HEK293 (cell line): ENCODE measurements around the gene TMEM45B.

Experiments
- CTCF ChIA-PET: fragments of 350-600 bp; formaldehyde crosslinking; extraction: SDS; loops from one replicate; lab custom pipeline; 2021; ENCODE audit warnings: antibody characterized with exemption; lab: Yijun Ruan, JAX
- POLR2A ChIA-PET: fragments of 300-600 bp; formaldehyde crosslinking; extraction: SDS; loops from one replicate; lab custom pipeline; 2020; ENCODE audit warnings: antibody characterized with exemption, inconsistent platforms; lab: Yijun Ruan, JAX
- H3K27ac ChIP-seq: fragments of 200-500 bp; sonication (Bioruptor generic); 2 replicates; pipeline ENCODE4 v1.5.1; 2014; ENCODE audit warnings: low read depth, low read length, control low read depth, inconsistent platforms; ENCODE audit errors: extremely low read depth
- H3K36me3 ChIP-seq, 2 experiments: fragments of 200-500 bp in 1 of 2; sonication (Bioruptor generic) in 1 of 2; 1 replicate in 1 of 2; 2 replicates in 1 of 2; pipeline ENCODE4 v1.5.1; 2014 to 2017; ENCODE audit warnings: inconsistent platforms in 2 of 2, low read length in 2 of 2; ENCODE audit not compliant: control insufficient read depth in 2 of 2, insufficient read depth in 1 of 2
- H3K4me1 ChIP-seq: fragments of 200-500 bp; sonication (Bioruptor generic); 2 replicates; pipeline ENCODE4 v1.5.1; 2014; ENCODE audit warnings: mild to moderate bottlenecking, low read length, inconsistent platforms; ENCODE audit not compliant: control insufficient read depth, insufficient read depth
- H3K4me3 ChIP-seq: 2 replicates; pipeline ENCODE4 v1.5.1; 2011; ENCODE audit warnings: low read depth, mild to moderate bottlenecking, control low read depth, low read length, moderate library complexity
- H3K9me3 ChIP-seq: fragments of 200-500 bp; sonication (Bioruptor generic); 2 replicates; pipeline ENCODE4 v1.5.1; 2014; ENCODE audit warnings: low read depth, low read length, inconsistent platforms; ENCODE audit not compliant: control insufficient read depth, insufficient read depth
- KLF16 ChIP-seq: fragments of 450-650 bp; formaldehyde crosslinking; IDR thresholded peaks from 2 replicates; pipeline ENCODE4 v1.5.1; 2017; ENCODE audit warnings: missing biosample characterization, missing genetic modification characterization
- KLF8 ChIP-seq: fragments of 450-650 bp; formaldehyde crosslinking; IDR thresholded peaks from 2 replicates; pipeline ENCODE4 v1.5.1; 2016; ENCODE audit warnings: missing biosample characterization, missing genetic modification characterization
- MEIS1 ChIP-seq: sonication (generic); formaldehyde crosslinking; IDR thresholded peaks from 2 replicates; pipeline ENCODE4 v1.8.1; 2022; ENCODE audit warnings: missing genetic modification reagents, mild to moderate bottlenecking, borderline replicate concordance
- YY1 ChIP-seq: fragments of 450-650 bp; formaldehyde crosslinking; IDR thresholded peaks from 2 replicates; pipeline ENCODE4 v1.5.1; 2018; ENCODE audit warnings: missing biosample characterization, missing genetic modification characterization
- ZFP37 ChIP-seq: fragments of 450-650 bp; formaldehyde crosslinking; IDR thresholded peaks from 2 replicates; pipeline ENCODE4 v1.5.1; 2016; ENCODE audit warnings: missing biosample characterization, missing genetic modification characterization
- ZIC2 ChIP-seq: fragments of 450-650 bp; formaldehyde crosslinking; IDR thresholded peaks from 2 replicates; pipeline ENCODE4 v1.5.1; 2016; ENCODE audit warnings: missing biosample characterization, missing genetic modification characterization
- ZNF114 ChIP-seq: fragments of 450-650 bp; formaldehyde crosslinking; IDR thresholded peaks from 2 replicates; pipeline ENCODE4 v1.5.0; 2017; ENCODE audit warnings: missing biosample characterization, missing genetic modification characterization
- ZNF133 ChIP-seq: fragments of 450-650 bp; formaldehyde crosslinking; IDR thresholded peaks from 2 replicates; pipeline ENCODE4 v1.5.1; 2016; ENCODE audit warnings: missing biosample characterization, missing genetic modification characterization
- ZNF324 ChIP-seq: fragments of 450-650 bp; formaldehyde crosslinking; IDR thresholded peaks from 2 replicates; pipeline ENCODE4 v1.5.1; 2016; ENCODE audit warnings: missing biosample characterization, missing genetic modification characterization
- ZNF624 ChIP-seq: fragments of 450-650 bp; formaldehyde crosslinking; IDR thresholded peaks from 2 replicates; pipeline ENCODE4 v1.5.1; 2017; ENCODE audit warnings: missing biosample characterization, missing genetic modification characterization
- ZNF654 ChIP-seq: fragments of 450-650 bp; formaldehyde crosslinking; IDR thresholded peaks from 2 replicates; pipeline ENCODE4 v1.5.1; 2016; ENCODE audit warnings: low read depth, missing biosample characterization, missing genetic modification characterization
- ZNF830 ChIP-seq: fragments of 450-650 bp; IDR thresholded peaks from 2 replicates; pipeline ENCODE4 v1.5.0; 2018; ENCODE audit warnings: missing biosample characterization, missing genetic modification characterization, low read depth, mild to moderate bottlenecking, moderate library complexity
- TF ChIP-seq, protein P1 (sequence below): fragments of 450-650 bp; formaldehyde crosslinking; IDR thresholded peaks from 2 replicates; pipeline ENCODE4 v1.5.1; 2016; ENCODE audit warnings: missing biosample characterization, missing genetic modification characterization, borderline replicate concordance
- TF ChIP-seq, protein P2 (sequence below): fragments of 450-650 bp; formaldehyde crosslinking; IDR thresholded peaks from 2 replicates; pipeline ENCODE4 v1.5.1; 2016; ENCODE audit warnings: missing biosample characterization, missing genetic modification characterization, borderline replicate concordance
- TF ChIP-seq, protein P3 (sequence below): fragments of 450-650 bp; formaldehyde crosslinking; optimal IDR thresholded peaks from 2 replicates; pipeline ENCODE3; 2016; ENCODE audit warnings: missing biosample characterization, mild to moderate bottlenecking, missing genetic modification characterization

TMEM45B gene

DNA sequence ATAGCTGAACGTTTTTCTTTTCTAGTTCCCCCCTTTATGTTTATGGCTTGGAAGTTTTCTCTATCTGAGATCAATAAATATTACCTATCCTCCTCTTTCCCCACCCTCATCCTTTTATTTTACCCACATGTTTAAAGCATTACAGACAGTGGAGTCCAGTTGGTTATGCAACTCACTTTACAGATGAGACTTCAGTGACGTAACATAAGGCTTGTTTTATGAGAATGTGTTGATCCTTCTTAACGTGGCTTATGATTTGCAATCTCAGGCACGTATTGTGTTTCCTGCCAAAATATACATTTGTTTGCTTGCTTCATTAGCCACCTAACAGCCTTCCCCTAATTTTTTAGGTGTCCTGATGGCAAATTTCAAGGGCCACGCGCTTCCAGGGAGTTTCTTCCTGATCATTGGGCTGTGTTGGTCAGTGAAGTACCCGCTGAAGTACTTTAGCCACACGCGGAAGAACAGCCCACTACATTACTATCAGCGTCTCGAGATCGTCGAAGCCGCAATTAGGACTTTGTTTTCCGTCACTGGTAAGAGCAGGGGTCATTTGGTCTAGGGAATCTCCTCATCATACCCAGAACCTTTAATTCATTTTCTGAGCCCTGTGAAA, 36.6 kb downstream of the TMEM45B start:
- no peaks in the 10 kb centered on the region for H3K36me3 ChIP-seq
- ChIA-PET POLR2A (no interaction called here), CTCF (no interaction called here)
- H3K27ac ChIP-seq = no peak overlapping the region
- H3K9me3 ChIP-seq = no peaks in the 10 kb centered on the region
- H3K4me1 ChIP-seq = peaks cover 10% of the 10 kb centered on the region; the same call in 1 of the 2 replicates
- no peak overlapping the region for H3K4me3 ChIP-seq
- TF ChIP-seq ZNF654 (tag by site-specific recombination) = no peak
- no peak for TF ChIP-seq YY1
- no peak for TF ChIP-seq ZNF133 (tag by site-specific recombination)
- no peak for TF ChIP-seq MEIS1 (CRISPR knock-in tag)
- no peak for TF ChIP-seq ZNF114 (tag by site-specific recombination)
- no peak for TF ChIP-seq ZNF324 (tag by site-specific recombination)
- TF ChIP-seq, protein P1, sequence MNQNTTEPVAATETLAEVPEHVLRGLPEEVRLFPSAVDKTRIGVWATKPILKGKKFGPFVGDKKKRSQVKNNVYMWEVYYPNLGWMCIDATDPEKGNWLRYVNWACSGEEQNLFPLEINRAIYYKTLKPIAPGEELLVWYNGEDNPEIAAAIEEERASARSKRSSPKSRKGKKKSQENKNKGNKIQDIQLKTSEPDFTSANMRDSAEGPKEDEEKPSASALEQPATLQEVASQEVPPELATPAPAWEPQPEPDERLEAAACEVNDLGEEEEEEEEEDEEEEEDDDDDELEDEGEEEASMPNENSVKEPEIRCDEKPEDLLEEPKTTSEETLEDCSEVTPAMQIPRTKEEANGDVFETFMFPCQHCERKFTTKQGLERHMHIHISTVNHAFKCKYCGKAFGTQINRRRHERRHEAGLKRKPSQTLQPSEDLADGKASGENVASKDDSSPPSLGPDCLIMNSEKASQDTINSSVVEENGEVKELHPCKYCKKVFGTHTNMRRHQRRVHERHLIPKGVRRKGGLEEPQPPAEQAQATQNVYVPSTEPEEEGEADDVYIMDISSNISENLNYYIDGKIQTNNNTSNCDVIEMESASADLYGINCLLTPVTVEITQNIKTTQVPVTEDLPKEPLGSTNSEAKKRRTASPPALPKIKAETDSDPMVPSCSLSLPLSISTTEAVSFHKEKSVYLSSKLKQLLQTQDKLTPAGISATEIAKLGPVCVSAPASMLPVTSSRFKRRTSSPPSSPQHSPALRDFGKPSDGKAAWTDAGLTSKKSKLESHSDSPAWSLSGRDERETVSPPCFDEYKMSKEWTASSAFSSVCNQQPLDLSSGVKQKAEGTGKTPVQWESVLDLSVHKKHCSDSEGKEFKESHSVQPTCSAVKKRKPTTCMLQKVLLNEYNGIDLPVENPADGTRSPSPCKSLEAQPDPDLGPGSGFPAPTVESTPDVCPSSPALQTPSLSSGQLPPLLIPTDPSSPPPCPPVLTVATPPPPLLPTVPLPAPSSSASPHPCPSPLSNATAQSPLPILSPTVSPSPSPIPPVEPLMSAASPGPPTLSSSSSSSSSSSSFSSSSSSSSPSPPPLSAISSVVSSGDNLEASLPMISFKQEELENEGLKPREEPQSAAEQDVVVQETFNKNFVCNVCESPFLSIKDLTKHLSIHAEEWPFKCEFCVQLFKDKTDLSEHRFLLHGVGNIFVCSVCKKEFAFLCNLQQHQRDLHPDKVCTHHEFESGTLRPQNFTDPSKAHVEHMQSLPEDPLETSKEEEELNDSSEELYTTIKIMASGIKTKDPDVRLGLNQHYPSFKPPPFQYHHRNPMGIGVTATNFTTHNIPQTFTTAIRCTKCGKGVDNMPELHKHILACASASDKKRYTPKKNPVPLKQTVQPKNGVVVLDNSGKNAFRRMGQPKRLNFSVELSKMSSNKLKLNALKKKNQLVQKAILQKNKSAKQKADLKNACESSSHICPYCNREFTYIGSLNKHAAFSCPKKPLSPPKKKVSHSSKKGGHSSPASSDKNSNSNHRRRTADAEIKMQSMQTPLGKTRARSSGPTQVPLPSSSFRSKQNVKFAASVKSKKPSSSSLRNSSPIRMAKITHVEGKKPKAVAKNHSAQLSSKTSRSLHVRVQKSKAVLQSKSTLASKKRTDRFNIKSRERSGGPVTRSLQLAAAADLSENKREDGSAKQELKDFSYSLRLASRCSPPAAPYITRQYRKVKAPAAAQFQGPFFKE (tag by site-specific recombination) = no peak
- no peak for TF ChIP-seq ZFP37 (tag by site-specific recombination)
- TF ChIP-seq, protein P2, sequence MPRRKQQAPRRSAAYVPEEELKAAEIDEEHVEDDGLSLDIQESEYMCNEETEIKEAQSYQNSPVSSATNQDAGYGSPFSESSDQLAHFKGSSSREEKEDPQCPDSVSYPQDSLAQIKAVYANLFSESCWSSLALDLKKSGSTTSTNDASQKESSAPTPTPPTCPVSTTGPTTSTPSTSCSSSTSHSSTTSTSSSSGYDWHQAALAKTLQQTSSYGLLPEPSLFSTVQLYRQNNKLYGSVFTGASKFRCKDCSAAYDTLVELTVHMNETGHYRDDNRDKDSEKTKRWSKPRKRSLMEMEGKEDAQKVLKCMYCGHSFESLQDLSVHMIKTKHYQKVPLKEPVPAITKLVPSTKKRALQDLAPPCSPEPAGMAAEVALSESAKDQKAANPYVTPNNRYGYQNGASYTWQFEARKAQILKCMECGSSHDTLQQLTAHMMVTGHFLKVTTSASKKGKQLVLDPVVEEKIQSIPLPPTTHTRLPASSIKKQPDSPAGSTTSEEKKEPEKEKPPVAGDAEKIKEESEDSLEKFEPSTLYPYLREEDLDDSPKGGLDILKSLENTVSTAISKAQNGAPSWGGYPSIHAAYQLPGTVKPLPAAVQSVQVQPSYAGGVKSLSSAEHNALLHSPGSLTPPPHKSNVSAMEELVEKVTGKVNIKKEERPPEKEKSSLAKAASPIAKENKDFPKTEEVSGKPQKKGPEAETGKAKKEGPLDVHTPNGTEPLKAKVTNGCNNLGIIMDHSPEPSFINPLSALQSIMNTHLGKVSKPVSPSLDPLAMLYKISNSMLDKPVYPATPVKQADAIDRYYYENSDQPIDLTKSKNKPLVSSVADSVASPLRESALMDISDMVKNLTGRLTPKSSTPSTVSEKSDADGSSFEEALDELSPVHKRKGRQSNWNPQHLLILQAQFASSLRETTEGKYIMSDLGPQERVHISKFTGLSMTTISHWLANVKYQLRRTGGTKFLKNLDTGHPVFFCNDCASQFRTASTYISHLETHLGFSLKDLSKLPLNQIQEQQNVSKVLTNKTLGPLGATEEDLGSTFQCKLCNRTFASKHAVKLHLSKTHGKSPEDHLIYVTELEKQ (tag by site-specific recombination) = no peak
- no peak for TF ChIP-seq ZNF830 (tag by site-specific recombination)
- TF ChIP-seq, protein P3, sequence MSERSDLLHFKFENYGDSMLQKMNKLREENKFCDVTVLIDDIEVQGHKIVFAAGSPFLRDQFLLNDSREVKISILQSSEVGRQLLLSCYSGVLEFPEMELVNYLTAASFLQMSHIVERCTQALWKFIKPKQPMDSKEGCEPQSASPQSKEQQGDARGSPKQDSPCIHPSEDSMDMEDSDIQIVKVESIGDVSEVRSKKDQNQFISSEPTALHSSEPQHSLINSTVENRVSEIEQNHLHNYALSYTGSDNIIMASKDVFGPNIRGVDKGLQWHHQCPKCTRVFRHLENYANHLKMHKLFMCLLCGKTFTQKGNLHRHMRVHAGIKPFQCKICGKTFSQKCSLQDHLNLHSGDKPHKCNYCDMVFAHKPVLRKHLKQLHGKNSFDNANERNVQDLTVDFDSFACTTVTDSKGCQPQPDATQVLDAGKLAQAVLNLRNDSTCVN (tag by site-specific recombination) = no peak
- no peak for TF ChIP-seq ZIC2
- TF ChIP-seq KLF16 (tag by site-specific recombination) = no peak
- no peak for TF ChIP-seq ZNF624 (tag by site-specific recombination)
- TF ChIP-seq KLF8 (tag by site-specific recombination) = no peak
